ENCODE results near the gene PODNL1.

- TF ChIP-seq CTCF (IDR thresholded peaks at IDR 0.05; ENCODE audit: borderline replicate concordance, extremely low read depth, low read length, poor library complexity, severe bottlenecking) (no peak), EZH2 (IDR thresholded peaks at IDR 0.05; ENCODE audit: borderline replicate concordance, low read depth, low read length, severe bottlenecking) (no peak)
Observed at GRCh38 chr19:13952154-13952930, 14.1 kb upstream of the PODNL1 start, which contains the start of gene DCAF15.

All from DND-41 (cell line).